H1 (cell line): ENCODE results near the gene RGPD3.

ENCODE experiments used
- CBX5 ChIP-seq: fragments of 300-800, 300-1000 bp; sonication (generic); IDR thresholded peaks from 2 replicates; pipeline ENCODE4 v1.7.1; 2016; ENCODE audit warnings: antibody characterized with exemption, low read length, low read depth
- EP300 ChIP-seq, 2 experiments: IDR thresholded peaks; 1 replicate in 1 of 2; 2 replicates in 1 of 2; pipeline ENCODE4 v1.6.1; 2011 to 2012; ENCODE audit warnings: low read depth in 2 of 2, low read length in 2 of 2, mild to moderate bottlenecking in 2 of 2, borderline replicate concordance in 1 of 2, inconsistent platforms in 1 of 2, moderate library complexity in 1 of 2
- POLR2A ChIP-seq, 2 experiments: IDR thresholded peaks; 1 replicate in 1 of 2; 2 replicates in 1 of 2; pipeline ENCODE4 v1.6.1; 2011; ENCODE audit warnings: low read depth in 2 of 2, low read length in 2 of 2, mild to moderate bottlenecking in 2 of 2; ENCODE audit errors: control extremely low read depth in 1 of 2
- SP2 ChIP-seq: IDR thresholded peaks from 2 replicates; pipeline ENCODE4 v1.6.1; 2012; ENCODE audit warnings: mild to moderate bottlenecking, low read length, inconsistent platforms
- YY1 ChIP-seq: IDR thresholded peaks from 2 replicates; pipeline ENCODE4 v1.6.1; 2011; ENCODE audit warnings: low read depth, mild to moderate bottlenecking, low read length
- TF ChIP-seq, protein P1 (sequence below), 3 experiments: IDR thresholded peaks; 1 replicate in 2 of 3; 2 replicates in 1 of 3; pipeline versions ENCODE4 v1.5.1 to v1.6.1; 2011; ENCODE audit warnings: low read length in 3 of 3, mild to moderate bottlenecking in 3 of 3, inconsistent platforms in 2 of 3, low read depth in 1 of 3, moderate library complexity in 1 of 3; ENCODE audit not compliant: insufficient read depth in 1 of 3; ENCODE audit errors: control extremely low read depth in 1 of 3
- TF ChIP-seq, protein P2 (sequence below): IDR thresholded peaks from 2 replicates; pipeline ENCODE4 v1.6.1; 2012; ENCODE audit warnings: low read length, inconsistent platforms

DNA sequence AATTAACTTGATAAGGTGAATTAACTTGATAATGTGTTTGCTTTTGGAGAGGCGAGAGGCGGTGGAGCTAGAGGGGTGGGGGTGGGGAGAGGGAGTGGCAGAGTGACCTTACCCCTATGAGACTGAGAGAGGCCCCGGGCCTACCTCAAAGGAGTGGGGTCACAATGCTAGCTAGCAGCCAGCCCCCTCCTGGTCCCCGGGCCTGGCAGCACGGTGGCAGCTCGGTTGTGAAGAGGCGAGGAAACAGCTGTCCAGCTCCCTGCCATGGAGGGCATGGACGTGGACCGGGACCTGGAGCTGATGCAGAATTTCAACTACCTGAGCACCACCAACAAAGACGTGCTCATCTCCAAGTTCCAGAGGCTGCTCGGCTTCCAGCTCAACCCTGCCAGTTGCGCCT, 123.9 kb downstream of the RGPD3 start:
- TF ChIP-seq, protein P1, sequence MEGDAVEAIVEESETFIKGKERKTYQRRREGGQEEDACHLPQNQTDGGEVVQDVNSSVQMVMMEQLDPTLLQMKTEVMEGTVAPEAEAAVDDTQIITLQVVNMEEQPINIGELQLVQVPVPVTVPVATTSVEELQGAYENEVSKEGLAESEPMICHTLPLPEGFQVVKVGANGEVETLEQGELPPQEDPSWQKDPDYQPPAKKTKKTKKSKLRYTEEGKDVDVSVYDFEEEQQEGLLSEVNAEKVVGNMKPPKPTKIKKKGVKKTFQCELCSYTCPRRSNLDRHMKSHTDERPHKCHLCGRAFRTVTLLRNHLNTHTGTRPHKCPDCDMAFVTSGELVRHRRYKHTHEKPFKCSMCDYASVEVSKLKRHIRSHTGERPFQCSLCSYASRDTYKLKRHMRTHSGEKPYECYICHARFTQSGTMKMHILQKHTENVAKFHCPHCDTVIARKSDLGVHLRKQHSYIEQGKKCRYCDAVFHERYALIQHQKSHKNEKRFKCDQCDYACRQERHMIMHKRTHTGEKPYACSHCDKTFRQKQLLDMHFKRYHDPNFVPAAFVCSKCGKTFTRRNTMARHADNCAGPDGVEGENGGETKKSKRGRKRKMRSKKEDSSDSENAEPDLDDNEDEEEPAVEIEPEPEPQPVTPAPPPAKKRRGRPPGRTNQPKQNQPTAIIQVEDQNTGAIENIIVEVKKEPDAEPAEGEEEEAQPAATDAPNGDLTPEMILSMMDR (IDR thresholded peaks at IDR 0.05; ENCODE audit: control extremely low read depth in 1 of 3, insufficient read depth in 1 of 3, low read depth in 1 of 3, low read length in 3 of 3): no peak
- no peak for TF ChIP-seq POLR2A (IDR thresholded peaks at IDR 0.05; ENCODE audit: control extremely low read depth in 1 of 2, low read depth in 2 of 2, low read length in 2 of 2)
- TF ChIP-seq EP300 (IDR thresholded peaks at IDR 0.05; ENCODE audit: borderline replicate concordance in 1 of 2, low read depth in 2 of 2, low read length in 2 of 2): no peak
- no peak for TF ChIP-seq SP2
- no peak for TF ChIP-seq YY1
- no peak for TF ChIP-seq CBX5
- TF ChIP-seq, protein P2, sequence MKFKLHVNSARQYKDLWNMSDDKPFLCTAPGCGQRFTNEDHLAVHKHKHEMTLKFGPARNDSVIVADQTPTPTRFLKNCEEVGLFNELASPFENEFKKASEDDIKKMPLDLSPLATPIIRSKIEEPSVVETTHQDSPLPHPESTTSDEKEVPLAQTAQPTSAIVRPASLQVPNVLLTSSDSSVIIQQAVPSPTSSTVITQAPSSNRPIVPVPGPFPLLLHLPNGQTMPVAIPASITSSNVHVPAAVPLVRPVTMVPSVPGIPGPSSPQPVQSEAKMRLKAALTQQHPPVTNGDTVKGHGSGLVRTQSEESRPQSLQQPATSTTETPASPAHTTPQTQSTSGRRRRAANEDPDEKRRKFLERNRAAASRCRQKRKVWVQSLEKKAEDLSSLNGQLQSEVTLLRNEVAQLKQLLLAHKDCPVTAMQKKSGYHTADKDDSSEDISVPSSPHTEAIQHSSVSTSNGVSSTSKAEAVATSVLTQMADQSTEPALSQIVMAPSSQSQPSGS: no peak
